HG03457 (cell line): ENCODE results near the gene SPTAN1.

Source experiments
- ATAC-seq: cut with Tn5 transposase; IDR thresholded peaks from one replicate; pipeline ENCODE4 v1.9.1; 2021; ENCODE audit warnings: moderate number of reproducible peaks; ENCODE audit not compliant: unreplicated experiment

Gene SPTAN1

DNA sequence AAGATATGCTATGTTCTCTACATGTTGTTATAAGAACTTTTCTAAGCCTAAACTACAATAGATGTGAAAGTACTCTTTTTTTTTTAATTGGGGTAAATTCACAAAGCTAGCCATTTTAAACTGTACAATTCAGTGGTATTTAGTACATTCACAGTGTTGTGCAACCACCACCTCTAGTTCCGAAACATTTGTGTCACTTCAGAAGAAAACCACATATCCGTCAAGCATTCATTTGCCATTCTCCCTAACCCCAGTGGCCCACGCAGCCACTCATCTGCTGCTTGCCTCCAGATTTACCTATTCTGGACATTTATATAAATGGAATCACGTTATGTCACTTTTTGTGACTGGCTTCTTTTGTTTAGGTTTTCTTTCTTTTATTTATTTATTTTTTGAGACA, 43.1 kb downstream of the SPTAN1 start:
- ATAC-seq = no peak

GRCh38 chr9:128600099-128600498, 47.7 kb downstream of the SPTAN1 start:
- ATAC-seq = no peak

DNA sequence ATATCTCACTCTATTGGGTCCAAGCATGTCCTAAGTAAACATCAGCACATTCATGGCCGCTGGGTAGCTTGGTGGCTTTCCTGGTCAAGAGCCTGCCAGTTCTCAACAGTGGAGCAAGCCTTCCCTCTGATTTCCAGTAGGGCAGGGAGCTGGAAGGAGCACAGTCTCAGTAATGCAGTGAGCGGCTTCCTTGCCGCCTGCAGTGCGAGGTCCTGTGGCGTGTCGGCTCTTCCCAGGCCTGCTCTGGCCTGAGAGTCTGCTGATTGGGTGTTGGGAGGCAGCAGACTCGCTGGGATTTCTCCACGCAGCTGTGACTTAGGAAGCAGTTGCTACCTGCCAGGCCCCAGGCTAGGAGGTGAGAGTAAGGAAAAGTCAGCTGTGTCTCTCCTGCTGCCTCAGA, 51.3 kb downstream of the SPTAN1 start:
- no peak for ATAC-seq

DNA sequence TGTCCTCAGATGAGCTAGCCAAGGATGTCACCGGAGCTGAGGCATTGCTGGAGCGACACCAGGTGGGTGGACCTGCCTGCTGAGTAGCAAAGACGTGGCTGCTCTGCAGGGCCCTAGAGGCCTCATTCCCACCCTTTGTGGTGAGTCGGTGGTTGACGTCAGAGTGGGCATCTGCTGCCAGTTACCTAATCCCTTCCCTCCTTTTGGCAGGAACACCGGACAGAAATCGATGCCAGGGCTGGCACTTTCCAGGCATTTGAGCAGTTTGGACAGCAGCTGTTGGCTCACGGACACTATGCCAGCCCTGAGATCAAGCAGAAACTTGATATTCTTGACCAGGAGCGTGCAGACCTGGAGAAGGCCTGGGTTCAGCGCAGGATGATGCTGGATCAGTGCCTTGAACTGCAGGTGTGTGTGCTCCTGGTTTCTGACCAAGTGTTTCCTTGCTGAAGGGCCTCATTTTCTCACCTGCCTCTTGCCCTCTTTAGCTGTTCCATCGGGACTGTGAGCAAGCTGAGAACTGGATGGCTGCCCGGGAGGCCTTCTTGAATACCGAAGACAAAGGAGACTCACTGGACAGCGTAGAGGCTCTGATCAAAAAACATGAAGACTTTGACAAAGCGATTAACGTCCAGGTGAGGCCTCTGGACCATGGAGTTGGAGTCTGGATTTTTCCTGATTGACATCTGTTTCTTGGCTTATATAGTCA, 55.4 kb downstream of the SPTAN1 start:
- ATAC-seq = no peak

GRCh38 chr9:128610897-128611296, 58.5 kb downstream of the SPTAN1 start:
- no peak for ATAC-seq

DNA sequence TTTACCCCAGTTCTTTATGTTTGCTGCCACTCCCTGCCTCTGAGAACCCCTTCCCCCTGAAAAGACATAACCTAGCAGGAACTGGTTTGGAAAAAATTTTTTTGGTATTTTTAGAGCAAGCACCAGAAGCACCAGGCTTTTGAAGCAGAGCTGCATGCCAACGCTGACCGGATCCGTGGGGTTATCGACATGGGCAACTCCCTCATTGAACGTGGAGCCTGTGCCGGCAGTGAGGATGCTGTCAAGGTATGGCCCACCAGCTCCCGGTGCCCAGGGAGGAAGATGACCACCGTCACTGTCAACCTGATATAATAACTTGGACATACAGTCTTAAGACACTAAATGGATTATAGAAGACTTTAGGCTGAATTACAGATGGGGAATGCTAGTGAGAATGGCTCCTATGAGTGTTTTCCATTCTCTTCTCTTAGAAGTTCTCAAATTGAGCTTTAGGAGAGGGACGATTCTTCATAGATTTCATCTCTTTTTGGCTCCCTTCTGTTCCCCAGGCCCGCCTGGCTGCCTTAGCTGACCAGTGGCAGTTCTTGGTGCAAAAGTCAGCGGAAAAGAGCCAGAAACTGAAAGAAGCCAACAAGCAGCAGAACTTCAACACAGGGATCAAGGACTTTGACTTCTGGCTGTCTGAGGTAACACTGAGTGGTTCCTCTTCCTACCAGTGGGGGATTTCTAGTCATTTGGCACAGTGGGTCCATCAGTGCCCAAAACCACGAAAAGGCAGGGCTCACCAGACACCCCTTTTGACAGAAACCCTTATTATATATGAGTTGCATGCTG, 59.4 kb downstream of the SPTAN1 start:
- ATAC-seq = no peak

DNA sequence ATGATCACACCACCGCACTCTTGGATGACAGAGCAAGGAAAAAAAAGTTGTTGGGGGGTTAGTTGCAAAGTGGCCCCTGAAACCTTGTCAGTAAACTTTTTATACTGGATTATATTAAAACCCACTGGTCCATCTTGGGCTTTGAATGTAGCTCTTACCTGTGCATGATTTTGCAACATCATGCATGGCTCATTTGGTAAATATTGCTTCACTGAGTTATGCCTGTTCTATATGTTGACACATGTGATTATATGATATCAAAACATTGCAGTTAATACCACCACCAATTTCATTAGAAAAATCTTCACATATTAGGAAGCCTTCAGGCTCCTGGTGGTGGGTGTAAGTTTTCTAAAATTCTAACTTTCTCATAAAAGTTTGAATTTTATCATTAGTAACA, 62.3 kb downstream of the SPTAN1 start:
- ATAC-seq = no peak

DNA sequence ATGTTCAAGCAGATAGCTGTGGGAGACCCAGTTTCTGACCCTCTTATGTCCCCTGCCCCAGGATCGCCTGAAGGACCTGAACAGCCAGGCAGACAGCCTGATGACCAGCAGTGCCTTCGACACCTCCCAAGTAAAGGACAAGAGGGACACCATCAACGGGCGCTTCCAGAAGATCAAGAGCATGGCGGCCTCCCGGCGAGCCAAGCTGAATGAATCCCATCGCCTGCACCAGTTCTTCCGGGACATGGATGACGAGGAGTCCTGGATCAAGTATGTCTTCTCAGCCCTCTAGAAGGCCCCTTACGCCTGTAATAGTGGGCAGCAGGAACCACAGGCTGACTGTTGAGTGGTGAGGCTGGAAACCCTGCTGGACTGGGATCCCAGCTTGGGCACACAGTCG, 63.2 kb downstream of the SPTAN1 start:
- ATAC-seq = no peak

- no peak for ATAC-seq
These were observed 65.6 kb downstream of the SPTAN1 start for GRCh38 chr9:128617943-128618342.

- ATAC-seq = no peak
These were observed 66.7 kb downstream of the SPTAN1 start for GRCh38 chr9:128619127-128619526.

DNA sequence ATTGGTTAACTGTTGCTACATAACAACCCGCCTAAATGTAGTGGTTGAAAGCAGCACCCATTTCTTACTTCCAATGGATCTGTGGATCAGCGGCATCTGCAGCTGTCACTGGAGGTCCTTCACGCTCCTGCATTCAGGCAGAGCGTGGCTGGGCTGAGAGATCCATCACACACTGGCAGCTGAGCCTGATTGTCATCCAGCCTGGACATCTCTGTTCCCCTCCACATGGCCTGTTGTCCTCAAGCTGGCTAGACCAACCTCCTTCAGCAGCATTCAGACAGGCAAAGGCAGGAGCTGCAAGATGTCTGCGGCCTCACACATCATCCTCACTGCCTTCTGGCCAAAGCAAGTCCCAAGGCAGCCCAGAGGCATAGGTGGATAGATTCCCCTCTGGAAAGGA, 67.4 kb downstream of the SPTAN1 start:
- ATAC-seq = no peak

DNA sequence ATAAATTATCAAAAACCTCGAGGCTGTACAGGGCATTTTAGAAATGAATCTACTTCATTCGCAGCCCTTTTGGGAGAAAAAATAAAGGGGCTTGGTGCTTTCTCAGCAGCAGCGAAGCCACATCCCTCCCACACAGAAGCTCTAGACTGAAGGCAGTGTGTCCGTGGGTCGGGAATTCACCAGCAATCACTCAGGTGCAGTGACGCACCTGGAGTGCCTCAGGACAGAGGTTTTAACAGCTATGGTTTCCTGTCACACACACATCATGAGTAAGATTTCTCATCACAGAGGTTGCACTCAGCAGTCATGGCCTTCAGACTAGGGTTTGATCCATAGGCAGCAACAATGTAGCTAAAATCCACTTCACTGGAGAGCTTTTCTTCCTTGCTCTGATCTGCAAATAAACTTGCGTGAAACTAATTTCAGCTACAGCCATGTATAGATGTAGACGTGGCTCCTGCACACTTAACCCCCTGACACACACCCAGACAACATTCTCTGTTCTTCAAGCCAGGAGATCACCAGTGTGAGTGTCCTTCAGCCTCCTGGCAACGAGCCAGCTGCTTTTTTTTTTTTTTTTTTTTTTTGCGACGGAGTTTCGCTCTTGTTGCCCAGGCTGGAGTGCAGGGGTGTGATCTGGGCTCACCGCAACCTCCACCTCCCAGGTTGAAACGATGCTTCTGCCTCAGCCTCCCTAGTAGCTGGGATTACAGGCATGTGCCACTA, 69.5 kb downstream of the SPTAN1 start:
- ATAC-seq = no peak

GRCh38 chr9:128624566-128624965, 72.2 kb downstream of the SPTAN1 start:
- ATAC-seq = no peak

GRCh38 chr9:128625391-128626146, 73.2 kb downstream of the SPTAN1 start:
- ATAC-seq = no peak

DNA sequence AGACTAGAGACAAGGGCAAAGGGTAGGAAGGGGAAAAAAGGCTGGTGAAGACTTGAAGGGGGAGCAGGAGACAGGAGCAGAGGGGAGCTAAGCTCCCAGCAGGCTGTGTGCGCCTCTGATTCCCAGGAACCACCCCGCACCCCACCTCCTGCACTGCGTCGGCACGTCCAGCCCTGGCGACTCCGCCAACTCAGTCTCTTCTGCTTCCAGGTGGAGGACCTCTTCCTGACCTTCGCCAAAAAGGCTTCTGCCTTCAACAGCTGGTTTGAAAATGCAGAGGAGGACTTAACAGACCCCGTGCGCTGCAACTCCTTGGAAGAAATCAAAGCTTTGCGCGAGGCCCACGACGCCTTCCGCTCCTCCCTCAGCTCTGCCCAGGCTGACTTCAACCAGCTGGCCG, 73.8 kb downstream of the SPTAN1 start:
- ATAC-seq = no peak

DNA sequence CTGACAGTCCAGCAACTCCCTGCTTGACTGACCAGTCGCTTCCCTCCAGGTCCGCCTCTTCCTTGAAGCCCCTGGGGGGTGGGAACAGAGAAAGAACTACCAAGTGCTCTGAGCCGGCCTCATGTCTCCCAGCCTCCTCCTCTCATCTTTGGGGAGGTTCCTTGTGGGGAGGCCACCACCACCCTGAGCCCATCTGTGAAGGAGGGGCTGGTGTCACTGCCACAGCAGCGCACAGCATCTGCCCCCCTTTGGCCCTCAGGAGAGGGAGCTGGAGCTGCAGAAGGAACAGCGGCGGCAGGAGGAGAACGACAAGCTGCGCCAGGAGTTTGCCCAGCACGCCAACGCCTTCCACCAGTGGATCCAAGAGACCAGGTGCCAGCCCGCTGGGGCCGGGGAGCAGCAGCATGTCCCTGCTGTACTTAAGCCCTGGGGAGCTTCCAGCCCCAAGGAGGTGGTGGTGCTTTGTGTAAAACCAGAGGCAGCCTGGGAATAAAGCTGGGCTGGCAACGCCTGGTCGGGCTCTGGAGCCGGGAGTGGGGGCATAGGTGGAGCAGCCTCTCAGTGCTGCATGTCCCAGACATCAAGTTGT, 74.8 kb downstream of the SPTAN1 start:
- ATAC-seq = no peak

DNA sequence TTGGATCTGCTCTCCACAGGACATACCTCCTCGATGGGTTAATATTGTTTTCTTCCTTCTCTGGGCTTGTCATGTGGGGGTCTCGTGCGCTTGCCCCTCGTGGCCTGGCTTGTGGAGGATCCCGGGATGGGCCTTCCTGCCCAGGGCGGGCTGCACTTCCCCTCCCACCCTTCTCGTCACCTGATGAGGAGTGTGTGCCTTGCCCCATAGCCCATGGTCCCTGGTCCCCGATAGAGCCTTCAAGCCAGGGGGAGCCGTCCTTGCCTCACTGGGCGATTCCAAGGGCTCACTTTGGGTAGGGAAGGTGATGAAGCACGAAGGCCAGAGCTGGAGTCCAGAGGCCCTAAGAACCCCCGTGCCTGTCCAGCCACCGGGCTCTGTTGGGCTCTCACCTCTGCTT, 75.5 kb downstream of the SPTAN1 start:
- ATAC-seq = no peak

DNA sequence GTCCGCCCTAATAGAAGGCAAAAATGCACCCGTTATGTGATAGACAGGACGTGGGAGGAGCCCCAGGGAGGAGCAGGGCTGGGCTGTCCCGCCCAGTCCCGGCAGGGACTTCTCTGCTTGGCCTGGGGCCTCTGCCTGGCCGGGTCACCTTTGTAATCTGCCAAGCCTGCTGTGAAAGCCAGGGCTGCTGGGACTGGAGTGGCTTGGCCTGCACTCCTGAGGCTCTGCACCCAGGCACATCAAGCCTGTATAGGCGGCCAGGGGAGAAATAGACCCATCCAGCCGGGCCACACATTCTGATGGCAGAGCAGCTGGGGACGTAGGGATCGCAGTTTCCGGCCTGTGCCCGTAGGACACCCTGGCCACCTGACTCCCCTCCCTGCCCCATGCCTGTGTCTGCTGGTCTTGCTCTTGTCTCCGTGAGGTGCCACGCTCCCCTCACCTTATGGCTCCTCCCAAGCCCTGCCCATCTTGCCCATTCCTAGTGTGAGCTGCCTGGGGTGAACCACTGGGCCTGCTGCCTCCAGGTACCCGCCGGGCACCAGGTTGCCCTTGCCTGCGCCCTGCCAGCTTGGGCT, 76.2 kb downstream of the SPTAN1 start:
- ATAC-seq = no peak

GRCh38 chr9:128629136-128629535, 76.7 kb downstream of the SPTAN1 start:
- ATAC-seq = no peak

DNA sequence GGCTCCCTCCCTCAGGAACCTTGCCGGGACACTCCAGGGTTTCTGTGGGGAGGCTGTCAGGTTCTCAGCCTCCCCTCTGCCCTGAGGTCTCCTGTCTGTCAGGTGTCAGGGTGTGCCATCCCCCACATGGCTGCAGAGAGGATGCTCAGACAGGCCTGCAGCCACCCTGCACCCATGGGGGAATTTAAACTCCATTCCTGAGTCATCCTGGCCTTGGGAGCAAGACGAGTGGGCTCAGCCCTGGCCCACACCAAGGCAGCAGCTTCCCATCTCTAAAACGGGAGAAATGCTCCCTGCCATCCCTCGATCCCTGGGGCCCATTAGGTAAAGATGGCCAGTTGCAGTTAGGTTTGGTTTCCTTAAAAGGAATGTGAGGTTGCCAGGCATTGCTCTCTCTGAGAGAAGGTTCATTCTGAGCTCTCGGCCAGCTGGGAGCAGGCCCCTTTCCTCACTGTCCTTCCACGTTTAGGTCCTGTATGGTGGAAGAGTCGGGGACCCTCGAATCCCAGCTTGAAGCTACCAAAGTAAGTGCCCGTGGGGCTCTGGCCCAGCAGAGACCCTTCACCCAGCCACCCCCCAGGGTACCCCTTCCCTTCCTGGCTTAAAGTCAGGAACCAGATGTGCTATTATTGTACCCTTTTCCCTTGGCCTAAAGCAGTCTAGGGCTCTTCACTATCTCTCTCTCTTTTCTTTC, 77.6 kb downstream of the SPTAN1 start:
- ATAC-seq = no peak
